DMS53 (cell line): Measurements from ENCODE around the gene CAPNS1.
A peak's percentile ranks its signal among the peaks of the same experiment; 100 is the strongest.
"Not testable (repeated sequence)": the region's sequence is repeated elsewhere in the genome, so short reads cannot be mapped to it uniquely, and the experiment has no call there.

Experiments used
- DNase-seq: peaks from one replicate; lab custom pipeline; 2025; lab: John Stamatoyannopoulos, UW

Gene CAPNS1

DNA sequence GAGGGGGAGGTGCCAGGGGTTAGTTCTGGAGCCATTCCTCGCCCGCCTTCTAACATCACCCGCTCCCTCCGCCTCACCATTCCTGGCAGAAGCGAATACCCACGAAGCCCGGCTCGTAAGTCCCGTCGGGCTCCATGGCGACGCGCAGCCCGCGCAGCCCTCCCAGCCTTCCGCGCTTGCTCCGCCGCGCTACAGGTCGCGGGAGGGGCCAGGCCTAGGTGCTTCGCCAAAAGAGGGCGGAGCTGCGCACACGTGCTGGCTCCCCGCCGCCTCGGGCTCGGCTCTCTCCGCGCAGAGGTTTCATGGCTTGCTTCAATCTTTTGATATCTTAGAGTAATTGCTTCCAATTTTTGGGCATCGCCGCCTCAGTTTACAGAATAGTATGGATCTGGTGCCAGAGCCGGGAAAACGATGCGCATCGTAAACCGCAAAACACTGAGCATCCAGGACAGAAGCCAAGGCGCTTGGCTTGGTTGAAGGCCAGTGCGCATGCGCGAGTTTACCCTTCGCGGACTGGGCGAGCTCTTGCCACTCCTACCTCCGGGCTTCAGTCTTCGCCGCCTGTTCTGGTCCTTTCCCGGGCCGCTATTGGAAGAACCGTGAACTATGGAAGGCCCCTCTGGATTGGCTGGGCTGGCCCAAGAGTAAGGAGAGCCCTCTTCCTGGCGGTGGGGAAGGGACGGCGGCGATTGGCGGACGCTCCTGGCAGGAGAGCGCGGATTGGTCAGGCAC, 25.0 kb upstream of the CAPNS1 start, which contains the start of gene POLR2I:
TSS of gene POLR2I (minus strand) at position 155 of the 732 bp plus-strand sequence. CDS start at position 136, 19 bp downstream.
- peak; percentile 100 for DNase-seq

DNA sequence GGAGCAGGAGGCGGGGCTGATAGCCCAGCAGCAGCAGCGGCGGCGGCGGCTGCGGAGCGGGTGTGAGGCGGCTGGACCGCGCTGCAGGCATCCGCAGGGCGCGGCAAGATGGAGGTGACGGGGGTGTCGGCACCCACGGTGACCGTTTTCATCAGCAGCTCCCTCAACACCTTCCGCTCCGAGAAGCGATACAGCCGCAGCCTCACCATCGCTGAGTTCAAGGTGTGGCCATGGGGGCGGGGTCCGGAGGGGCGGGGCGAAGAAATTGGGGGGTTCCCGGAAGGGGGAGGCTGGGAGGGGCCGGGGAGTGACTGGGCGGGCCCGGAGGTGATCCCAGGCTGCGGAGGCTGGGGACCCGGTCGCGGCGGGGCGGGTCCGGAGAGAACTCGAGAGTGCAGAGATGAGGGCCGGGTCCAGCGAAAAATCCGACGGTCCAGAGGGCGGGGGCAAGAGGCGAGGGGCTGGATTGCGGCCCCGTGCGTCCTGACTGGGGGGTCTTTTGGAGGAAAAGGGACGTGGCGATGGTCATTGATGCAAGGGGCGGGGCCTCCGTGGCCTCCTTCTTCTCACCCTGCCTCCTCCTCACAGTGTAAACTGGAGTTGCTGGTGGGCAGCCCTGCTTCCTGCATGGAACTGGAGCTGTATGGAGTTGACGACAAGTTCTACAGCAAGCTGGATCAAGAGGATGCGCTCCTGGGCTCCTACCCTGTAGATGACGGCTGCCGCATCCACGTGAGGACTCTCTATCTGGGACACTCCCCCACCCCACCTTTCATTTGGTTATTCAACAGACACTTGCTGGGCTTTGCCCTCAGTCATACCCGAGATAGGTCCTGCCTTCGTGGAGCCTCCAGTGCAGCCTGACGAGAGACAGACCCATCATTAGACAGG, 24.2 kb upstream of the CAPNS1 start, which contains the start of gene TBCB:
TSS of gene TBCB (plus strand) at position 16 of the 891 bp plus-strand sequence. CDS start at position 109, 93 bp downstream.
- DNase-seq: peak; percentile 88

DNA sequence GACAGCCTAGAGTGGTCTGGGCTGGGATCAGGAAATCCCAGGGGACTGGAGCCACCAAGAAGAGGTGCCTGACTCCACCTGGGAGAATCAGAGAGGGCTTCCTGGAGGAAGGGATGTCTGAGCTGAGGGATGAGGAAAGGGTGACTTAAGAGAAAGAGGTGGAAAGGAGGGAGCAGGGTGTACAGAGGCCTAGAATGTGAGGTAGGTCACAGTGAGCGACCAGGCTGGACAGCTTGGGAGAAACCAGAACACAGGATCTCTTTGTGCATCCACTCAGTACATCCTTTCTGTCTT, 23.6 kb upstream of the CAPNS1 start:
- DNase-seq: no peak

DNA sequence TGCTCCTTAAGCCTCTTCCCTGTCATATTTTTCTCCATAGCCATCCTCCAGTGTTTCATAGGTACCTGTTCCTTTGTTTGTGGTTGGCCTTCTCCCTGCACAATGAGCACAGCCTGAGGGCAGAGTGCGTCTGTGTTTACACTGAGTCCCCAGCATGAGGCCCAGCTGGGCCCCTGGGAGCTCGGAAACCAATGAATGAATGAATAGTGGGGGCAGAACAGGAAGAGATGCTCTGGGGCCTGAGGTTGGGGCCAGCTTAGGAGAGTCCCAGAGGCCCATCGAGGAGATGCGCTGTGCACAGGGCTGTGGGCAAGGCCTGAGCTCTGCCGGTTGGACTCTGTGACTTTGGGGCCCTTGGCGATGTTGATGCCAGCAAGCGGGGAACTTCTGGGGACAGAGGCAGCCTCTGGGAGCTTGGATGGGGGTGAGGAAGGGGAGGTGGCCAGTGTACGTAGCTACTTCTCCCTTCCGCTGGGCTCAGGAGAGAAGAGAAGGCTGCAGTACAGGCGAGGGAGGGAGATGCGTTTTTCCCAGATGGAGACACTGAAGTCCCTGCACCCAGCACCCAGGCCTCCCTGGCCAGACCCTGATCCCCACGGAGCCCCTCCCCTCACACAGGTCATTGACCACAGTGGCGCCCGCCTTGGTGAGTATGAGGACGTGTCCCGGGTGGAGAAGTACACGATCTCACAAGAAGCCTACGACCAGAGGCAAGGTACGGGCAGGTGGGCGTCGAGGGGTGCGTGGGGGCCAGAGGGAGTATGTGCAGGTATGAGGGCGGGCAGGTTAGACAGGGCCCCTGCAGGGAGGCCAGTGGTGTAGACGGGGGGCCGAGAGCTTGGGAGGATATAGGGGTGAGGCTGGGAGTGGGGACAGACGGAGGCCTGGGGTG, 19.5 kb upstream of the CAPNS1 start:
- DNase-seq: no peak

DNA sequence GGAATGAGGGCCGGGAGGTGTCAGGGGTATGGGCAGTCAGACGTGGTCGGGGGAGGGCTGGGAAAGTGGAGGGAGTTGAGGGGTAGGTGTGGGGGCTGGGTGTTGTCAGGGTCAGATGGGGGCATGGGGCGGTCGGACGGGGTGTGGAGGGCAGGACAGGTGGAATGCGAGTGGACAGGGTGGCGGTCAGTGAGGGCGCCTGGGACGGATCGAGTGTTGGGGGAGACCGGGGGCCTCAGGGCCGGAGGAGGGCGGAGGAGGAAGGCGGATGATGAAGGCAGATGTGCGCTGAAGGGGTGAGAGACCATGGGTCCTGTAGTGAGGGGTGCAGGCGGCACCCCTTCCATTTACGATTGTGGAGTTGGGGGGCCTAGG, 18.9 kb upstream of the CAPNS1 start:
- DNase-seq: no peak

DNA sequence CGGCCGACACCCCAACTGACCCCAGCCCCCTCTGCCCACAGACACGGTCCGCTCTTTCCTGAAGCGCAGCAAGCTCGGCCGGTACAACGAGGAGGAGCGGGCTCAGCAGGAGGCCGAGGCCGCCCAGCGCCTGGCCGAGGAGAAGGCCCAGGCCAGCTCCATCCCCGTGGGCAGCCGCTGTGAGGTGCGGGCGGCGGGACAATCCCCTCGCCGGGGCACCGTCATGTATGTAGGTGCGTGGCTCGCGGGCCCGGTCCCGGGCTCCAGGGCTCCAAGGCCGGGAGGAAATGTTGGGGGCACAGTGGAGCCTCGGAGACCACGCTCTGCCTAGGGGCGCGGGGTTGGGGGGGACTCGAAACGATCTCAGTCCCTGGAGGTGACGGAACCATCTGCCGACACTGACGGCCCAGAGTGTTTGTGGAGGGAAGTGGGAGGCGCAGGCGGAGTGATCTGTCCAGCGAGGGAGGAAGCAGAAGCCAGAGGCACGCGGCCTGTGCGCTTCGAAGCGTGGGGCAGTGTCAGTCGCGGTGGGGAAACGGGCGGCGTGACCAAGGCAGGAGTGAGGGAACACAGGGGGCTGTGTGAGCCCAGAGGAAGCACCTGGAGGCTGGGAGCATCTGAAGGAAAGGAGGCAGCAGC, 18.3 kb upstream of the CAPNS1 start:
- no peak for DNase-seq

DNA sequence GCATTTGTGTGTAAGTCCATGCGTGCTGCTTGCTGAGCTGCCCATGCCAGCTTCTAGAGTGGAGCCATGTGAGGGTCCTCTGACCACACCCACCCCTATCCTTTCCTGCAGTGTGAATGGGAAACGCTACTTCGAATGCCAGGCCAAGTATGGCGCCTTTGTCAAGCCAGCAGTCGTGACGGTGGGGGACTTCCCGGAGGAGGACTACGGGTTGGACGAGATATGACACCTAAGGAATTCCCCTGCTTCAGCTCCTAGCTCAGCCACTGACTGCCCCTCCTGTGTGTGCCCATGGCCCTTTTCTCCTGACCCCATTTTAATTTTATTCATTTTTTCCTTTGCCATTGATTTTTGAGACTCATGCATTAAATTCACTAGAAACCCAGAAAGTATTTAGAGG, 14.3 kb upstream of the CAPNS1 start:
- DNase-seq: no peak

DNA sequence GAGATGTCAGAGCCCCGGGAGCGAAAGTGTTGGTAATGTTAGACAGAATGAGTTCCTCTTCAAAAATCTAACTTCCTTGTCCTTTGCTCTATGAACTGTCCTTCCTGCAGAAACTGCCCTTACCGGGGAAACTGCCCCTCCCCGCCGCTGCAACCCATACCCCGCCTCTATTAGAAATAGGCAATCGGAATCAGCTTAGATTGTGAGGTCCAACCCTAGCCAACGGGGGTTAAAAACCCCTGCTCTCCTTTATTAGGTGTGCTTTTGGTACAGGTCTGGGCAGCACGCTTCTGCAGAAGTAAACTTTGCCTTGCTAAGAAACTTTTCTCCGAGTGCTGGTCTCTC, 11.5 kb upstream of the CAPNS1 start:
- DNase-seq: peak; percentile 84

DNA sequence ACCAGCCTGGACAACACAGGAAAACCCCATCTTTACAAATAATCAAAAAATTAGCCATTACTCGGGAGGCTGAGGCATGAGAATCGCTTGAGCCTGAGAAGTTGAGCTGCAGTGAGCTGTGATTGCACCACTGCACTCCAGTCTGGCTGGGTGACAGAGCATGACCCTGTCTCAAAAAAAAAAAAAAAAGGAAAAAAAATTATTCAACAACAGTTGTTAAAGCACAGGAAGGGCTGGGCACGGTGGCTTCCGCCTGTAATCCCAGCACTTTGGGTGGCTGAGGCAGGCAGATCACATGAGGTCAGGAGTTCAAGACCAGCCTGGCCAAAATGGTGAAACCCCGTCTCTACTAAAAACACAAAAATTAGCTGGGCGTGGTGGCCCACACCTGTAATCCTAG, 8.6 kb upstream of the CAPNS1 start:
- DNase-seq: not testable (repeated sequence)

DNA sequence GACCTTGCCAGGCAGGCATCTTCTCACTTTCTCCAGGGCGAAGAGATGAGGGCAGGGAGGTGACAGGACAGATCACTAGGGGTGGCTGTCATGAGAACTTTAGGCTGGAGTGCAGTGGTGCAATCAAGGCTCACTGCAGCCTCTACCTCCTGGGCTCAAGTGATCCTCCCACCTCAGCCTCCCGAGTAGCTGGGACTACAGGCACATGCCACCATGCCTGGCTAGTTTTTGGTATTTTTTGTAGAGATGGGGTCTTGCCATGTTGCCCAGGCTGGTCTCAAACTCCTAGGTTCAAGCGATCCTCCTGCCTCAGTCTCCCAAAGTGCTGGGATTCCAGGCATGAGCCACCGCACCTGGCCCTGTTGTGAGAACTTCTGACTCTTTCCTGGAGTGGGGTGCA, 5.0 kb upstream of the CAPNS1 start:
- not testable (repeated sequence) for DNase-seq

DNA sequence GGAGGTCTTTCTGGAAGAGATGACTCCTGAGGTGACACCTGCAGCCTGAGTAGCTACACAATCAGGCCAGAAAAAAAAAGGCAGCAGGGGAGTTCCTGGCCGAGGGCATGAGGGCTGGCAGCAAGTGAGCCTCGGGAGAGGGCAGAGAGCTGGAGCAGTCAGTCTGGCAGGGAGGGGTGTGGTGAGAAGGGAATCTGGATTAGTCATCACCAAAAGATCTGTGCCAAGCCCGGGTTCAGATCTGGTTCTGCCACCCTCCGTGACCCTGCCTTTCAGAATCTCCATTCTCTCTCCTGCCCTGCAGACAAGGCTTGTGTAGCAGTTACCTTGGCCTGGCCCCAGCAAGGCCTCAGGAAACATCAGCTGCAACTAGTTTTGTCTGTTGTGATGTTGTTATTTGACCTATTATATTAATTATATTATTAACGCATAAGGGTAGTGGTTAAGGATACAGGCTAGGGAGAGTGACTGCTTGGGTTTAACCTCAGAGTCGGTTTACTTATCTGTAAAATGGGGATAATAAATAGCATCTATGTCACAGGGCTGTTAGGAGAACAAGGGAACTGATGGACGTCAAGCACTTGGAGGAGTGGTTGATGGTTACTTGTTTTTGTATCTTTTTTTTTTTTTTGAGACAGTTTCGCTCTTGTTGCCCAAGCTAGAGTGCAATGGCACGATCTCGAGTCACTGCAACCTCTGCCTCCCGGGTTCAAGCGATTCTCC, 2.7 kb upstream of the CAPNS1 start:
- DNase-seq: peak; percentile 89

DNA sequence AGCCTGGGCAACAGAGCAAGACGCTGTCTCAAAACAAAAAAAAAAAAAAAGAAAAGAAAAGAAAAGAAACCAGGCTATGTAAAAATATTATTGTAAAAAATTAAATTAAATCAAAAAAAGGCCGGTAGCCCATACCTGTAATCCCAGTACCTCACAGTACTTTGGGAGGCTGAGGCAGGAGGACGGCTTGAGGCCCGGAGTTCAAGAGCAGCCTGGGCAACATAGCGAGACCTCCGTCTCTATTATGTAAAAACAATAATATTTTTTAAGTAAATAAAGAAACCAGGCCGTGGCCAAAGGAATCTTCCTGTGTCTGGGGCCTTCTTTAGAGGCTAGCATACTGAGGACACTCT, 770 bp upstream of the CAPNS1 start:
- DNase-seq: no peak

DNA sequence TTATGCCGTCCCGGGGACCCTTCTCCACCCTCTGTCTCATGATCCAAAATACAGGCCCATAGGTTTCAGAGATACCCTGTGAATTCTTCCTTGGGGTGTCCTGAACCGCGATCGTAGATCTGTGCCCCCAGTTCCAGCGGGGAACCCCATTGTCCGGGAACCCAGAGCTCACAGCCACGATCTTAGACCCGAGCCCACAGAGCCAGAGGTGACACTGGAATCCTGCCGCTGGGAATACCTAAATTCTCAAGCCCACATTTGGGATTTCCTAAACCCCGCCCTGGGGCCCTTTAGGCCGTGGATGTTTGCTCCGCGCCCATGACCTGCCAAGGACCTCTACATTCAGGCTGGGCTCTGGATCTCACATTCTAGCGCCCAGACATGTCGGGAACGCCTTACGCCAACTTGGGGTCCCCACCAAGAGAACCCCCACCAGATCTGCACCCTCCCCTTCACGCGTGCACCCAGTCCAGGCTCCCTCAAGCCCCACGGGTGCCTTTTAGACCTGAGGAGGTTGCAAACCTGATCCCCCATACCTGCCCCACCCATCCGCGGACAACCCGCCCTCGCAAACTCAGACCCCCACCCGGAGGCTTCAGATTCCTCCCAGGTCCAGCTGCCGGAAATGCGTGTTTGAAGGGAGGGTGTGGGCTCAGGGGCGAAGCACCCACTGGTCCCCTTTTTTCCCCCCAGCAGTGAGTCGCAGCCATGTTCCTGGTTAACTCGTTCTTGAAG, 605 bp downstream of the CAPNS1 start:
- peak; percentile 92 for DNase-seq

DNA sequence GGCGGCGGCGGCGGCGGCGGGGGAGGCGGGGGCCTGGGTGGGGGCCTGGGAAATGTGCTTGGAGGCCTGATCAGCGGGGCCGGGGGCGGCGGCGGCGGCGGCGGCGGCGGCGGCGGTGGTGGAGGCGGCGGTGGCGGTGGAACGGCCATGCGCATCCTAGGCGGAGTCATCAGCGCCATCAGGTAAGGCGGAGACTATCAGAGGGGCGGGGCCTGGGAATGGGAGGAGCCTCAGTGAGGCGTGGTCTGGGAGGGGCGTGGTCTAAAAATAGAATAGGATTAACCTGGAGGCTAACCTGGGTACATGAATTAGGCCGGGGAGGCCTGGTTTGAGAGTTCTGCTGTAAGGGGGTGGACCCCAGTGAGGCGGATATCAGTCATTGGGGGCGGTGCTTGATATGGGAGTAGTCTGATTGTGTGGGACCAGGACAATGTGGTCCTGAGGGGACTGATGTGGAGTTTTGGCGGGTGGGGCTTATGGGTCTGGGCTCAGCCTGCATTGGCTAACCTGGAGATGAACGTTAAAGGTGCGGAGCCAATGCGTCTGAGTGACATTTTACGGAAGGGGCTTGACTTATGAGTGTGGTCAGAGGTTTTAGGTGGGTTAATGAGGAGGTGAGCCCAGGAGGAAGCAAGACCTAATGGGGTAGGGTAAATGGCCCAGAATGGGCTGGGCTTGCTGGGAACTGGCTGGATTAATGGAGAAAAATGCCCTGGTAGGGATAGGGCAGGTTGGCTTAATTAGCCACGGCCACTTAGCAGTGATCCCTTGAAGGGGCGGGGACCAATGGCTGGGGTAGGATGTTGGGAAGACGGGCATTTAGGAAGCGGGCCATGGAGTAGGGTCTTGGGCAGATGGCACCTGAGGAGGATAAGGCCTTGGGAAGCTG, 1.4 kb downstream of the CAPNS1 start:
- peak; percentile 95 for DNase-seq

DNA sequence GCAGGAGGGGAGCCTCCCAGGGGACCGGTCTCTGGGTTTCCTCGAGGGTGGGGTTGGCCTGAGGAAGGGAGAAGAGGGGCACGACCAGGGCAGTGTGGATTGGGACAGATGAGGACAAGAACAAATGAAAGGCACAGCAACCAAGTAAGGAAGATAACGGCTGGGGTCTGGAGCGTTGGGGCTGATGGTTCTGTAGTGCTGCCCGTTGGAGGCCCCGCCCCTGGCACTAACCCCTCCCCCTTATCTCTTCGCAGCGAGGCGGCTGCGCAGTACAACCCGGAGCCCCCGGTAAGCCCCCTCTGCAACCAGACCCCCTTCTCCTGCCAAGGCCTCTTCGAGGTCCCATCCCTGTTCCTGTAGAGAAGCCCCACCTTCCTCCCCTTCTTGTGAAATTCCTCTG, 2.2 kb downstream of the CAPNS1 start:
- DNase-seq: no peak

DNA sequence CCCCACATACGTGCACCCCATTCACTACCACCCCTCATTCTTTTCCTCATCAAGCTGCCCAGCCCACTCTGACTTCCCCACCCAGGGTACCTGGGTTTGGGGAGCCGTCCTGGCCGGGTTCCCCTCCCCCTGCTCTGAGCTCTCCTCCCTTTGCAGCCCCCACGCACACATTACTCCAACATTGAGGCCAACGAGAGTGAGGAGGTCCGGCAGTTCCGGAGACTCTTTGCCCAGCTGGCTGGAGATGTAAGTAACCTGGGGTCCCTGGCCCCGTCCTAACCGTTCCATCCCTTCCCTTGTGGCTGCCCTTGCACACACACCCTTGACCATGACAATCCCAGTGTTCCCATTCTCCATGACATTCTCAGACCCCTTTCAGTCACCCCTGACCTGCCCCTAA, 2.6 kb downstream of the CAPNS1 start:
- DNase-seq: no peak

DNA sequence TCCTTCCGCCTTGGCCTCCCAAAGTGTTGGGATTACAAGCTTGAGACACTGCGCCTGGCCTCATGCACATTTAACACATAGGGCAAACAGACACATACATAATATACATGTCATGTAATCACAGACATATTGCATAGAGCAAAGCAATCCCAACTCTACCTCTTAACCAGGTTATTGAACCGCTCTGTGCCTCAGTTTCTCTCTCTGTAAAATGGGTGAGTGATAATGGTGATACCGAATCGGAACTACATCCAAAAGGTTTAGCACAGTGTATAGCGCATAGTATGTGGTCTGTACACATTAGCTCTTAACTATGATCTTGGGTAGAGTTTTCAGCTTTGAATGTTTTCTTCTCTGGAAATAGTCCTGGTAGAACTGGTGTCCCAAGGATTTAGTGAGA, 4.8 kb downstream of the CAPNS1 start:
- DNase-seq: no peak

DNA sequence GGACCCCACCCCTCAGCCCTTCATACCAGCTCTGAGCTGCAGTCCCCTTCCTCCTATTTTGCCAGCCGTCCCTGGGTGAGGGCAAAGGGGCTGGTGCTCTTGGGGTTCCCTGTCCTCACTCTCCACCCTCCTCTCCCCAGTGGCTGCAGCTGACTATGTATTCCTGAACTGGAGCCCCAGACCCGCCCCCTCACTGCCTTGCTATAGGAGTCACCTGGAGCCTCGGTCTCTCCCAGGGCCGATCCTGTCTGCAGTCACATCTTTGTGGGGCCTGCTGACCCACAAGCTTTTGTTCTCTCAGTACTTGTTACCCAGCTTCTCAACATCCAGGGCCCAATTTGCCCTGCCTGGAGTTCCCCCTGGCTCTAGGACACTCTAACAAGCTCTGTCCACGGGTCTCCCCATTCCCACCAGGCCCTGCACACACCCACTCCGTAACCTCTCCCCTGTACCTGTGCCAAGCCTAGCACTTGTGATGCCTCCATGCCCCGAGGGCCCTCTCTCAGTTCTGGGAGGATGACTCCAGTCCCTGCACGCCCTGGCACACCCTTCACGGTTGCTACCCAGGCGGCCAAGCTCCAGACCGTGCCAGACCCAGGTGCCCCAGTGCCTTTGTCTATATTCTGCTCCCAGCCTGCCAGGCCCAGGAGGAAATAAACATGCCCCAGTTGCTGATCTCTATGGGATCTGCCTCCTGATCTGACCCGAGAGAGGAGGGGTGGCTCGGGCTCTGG, 10.0 kb downstream of the CAPNS1 start:
- no peak for DNase-seq

DNA sequence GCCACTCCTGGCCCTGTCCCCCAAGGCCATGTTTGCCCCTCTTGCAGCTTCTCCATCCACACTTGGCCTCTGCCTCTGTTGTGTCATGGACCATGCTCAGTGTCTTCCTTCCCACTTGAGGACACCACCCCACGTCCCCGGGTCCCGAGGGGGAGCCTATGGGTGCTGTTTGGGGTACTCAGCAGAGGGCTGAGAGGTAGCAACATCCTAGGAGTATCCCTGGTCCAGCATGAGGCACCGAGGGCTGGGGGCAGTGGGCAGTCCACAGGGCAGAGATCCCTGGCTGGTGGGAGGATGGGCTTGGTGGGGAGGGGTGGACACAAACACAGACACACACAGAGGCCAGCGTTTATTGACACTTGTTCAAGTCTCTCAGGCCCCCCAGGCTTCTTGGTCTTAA, 10.7 kb downstream of the CAPNS1 start:
- DNase-seq: no peak
